Measurements from ENCODE around the gene SEC14L1. TPM values are rescaled to one million over a fixed set of nuclear protein-coding genes. Genes with fewer than 3 reads are reported as not detected.
A peak's percentile ranks its signal among the peaks of the same experiment; 100 is the strongest.

Gene SEC14L1
- total RNA-seq, 6 donors from 2014 or later = 100 to 291 (median 145) TPM

- TF ChIP-seq, protein P1, sequence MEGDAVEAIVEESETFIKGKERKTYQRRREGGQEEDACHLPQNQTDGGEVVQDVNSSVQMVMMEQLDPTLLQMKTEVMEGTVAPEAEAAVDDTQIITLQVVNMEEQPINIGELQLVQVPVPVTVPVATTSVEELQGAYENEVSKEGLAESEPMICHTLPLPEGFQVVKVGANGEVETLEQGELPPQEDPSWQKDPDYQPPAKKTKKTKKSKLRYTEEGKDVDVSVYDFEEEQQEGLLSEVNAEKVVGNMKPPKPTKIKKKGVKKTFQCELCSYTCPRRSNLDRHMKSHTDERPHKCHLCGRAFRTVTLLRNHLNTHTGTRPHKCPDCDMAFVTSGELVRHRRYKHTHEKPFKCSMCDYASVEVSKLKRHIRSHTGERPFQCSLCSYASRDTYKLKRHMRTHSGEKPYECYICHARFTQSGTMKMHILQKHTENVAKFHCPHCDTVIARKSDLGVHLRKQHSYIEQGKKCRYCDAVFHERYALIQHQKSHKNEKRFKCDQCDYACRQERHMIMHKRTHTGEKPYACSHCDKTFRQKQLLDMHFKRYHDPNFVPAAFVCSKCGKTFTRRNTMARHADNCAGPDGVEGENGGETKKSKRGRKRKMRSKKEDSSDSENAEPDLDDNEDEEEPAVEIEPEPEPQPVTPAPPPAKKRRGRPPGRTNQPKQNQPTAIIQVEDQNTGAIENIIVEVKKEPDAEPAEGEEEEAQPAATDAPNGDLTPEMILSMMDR (IDR thresholded peaks at IDR 0.05) = no peak
- TF ChIP-seq POLR2A (IDR thresholded peaks at IDR 0.05) = no peak
- TF ChIP-seq EP300 (IDR thresholded peaks at IDR 0.05) = no peak
- TF ChIP-seq POLR2AphosphoS5 (IDR thresholded peaks at IDR 0.05) = no peak
- WGBS, 2 donors = 86% methylated on average over 12 of the region's 12 CpGs
- Histone ChIP-seq H3K36me3 (no peaks in the 10 kb centered on the region), H3K9me3 (no peaks in the 10 kb centered on the region), H3K27ac (no peak overlapping the region), H3K4me3 (no peak overlapping the region), H3K4me1 (peaks cover 15 to 23% (median 21%) of the 10 kb centered on the region in 4 donors), H3K27me3 (no peaks in the 10 kb centered on the region)
- ATAC-seq (ENCODE audit: low FRiP score in 2 of 2) = no peak
- DNase-seq = no peak
Observed at GRCh38 chr17:77258638-77259037, 117.9 kb downstream of the SEC14L1 start.

- Histone ChIP-seq H3K27me3 (no peaks in the 10 kb centered on the region), H3K4me1 (peaks cover 0 to 7% (median 0%) of the 10 kb centered on the region in 4 donors), H3K9me3 (no peaks in the 10 kb centered on the region), H3K4me3 (no peak overlapping the region), H3K36me3 (no peaks in the 10 kb centered on the region), H3K27ac (no peak overlapping the region)
- 58 to 61% methylated on average over 22 of the region's 22 CpGs for WGBS, 2 donors
- DNase-seq (no peak), ATAC-seq (ENCODE audit: low FRiP score in 2 of 2) (peak in 1 of 2 donors; percentile 31)
- no peak for TF ChIP-seq POLR2AphosphoS5 (IDR thresholded peaks at IDR 0.05)
- TF ChIP-seq POLR2A (IDR thresholded peaks at IDR 0.05) = no peak
- TF ChIP-seq, protein P1 (IDR thresholded peaks at IDR 0.05) = no peak
- TF ChIP-seq EP300 (IDR thresholded peaks at IDR 0.05) = no peak
Observed at GRCh38 chr17:77264617-77265230, 124.0 kb downstream of the SEC14L1 start.

- 80% methylated on average over 3 of the region's 4 CpGs; no CpG with 5 or more reads in 1 of the 2 donors for WGBS, 2 donors
Observed at GRCh38 chr17:77266213-77266612, 125.4 kb downstream of the SEC14L1 start.

More at GRCh38 chr17:77266213-77266612, 125.4 kb downstream of the SEC14L1 start:
- ATAC-seq (ENCODE audit: low FRiP score in 2 of 2) = peak in 1 of 2 donors; percentile 26
- Histone ChIP-seq H3K27me3 (no peaks in the 10 kb centered on the region), H3K27ac (no peak overlapping the region), H3K36me3 (no peaks in the 10 kb centered on the region), H3K4me1 (peaks cover 0 to 7% (median 0%) of the 10 kb centered on the region in 4 donors), H3K9me3 (no peaks in the 10 kb centered on the region), H3K4me3 (no peak overlapping the region)
- TF ChIP-seq POLR2AphosphoS5 (IDR thresholded peaks at IDR 0.05) (no peak), POLR2A (IDR thresholded peaks at IDR 0.05) (no peak), EP300 (IDR thresholded peaks at IDR 0.05) (no peak)
- TF ChIP-seq, protein P1 (IDR thresholded peaks at IDR 0.05) = no peak
- DNase-seq = no peak

Small RNA genes lying within 50 kb of the gene (small RNA-seq; reads per million reads assigned to genes)
- 0 reads per million in 4 donors for gene RNU4-47P
